ENCODE results near the gene EGLN3.

EGLN3 gene

DNA sequence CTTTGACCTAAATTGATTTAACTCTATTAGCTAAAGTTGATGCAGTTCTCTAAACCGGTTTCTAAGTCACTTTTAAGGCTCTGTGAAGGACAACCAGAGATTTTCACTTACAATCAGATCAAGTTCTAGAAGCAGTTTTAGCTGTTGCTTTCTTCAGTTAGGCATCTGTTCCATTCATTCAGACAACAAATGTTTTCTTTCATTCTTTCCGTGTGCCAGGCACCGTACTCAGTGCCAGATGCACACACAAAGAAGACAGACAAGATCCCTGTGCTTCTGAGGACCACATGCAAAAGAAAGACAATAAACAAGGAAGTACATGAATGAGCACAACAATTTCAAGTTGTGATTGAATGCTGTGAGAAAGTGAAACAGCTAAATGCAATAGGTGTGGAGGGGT is 11.1 kb upstream of the EGLN3 start:
- DNase-seq (ENCODE audit: low read depth, low spot score): no peak

DNA sequence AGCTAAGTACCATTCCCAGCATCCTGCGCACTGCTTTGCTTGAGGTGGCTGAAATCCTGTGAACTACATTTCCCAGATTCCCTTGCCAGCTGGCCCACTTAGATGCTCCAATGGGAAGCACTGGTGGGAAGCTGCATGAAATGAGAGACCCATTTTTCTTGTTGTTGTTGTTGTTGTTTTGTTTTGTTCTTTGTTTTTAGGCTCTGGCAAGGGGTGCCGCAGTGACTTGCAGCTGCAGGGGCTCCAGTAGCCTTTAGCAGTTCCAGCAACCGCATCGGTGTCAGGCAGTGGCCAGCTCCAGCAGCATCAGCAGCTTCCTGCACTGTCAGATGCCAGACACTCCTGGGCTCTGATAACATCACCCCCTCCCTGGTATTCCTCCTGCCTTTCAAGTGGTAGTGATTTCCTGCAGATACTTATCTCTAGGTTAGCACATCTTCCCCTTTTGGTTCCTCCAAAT is 8.8 kb upstream of the EGLN3 start:
- peak; percentile 79 for DNase-seq (ENCODE audit: low read depth, low spot score)

DNA sequence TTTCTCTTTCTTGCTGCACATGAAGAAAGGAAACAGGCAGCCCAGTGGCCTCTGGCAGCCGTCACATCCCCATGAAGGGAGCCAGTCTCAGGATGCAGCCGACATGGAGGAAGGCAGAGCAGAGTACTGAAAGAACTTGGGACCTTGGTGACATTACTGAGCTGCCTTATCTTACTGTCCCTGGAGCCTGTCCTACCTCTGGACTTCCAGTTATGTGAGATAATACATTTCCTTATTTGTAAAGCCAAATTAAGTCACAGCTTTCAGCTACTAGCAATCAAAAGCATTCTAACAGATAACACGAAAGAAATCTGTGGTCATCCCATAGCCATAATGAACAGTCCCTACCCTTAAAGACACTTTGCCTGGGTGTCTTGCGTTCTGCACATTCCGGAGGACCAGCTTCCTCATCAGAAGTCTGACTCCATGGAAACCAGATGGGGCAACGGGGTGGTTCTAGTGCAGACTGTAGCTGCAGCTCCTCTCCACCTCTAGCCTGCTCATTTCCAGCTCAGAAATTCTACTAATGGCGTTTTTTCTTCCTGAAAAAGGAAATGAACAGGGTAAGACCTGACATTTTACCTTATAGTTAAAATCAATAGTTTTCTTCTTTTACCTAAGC is 7.8 kb upstream of the EGLN3 start:
- DNase-seq (ENCODE audit: low read depth, low spot score): no peak

- no peak for DNase-seq (ENCODE audit: low read depth, low spot score)
These were observed 7.1 kb upstream of the EGLN3 start for GRCh38 chr14:33957993-33958392.

DNA sequence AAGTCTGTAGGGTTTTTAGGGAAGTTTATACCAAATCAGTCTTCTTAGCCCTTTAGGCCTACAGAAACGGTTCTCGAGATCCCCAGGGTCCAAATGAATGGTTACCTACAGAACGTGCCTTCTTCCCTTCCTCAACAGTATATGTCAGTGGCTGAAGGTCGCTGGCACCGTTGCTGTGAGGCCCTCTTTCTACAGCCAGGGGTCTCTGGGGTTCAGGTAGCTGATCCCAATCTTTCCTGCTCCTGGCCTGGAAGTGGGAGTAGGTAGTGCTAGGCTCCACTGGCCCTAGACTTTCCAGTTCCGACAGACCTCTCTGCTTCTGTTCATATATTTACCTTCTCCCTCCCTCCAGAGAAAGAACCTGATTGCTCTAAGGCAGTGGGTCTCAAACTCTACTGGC is 6.4 kb upstream of the EGLN3 start:
- no peak for DNase-seq (ENCODE audit: low read depth, low spot score)

GRCh38 chr14:33956640-33957039 is 5.8 kb upstream of the EGLN3 start:
- DNase-seq (ENCODE audit: low read depth, low spot score): no peak

- no peak for DNase-seq (ENCODE audit: low read depth, low spot score)
These were observed 3.2 kb upstream of the EGLN3 start for GRCh38 chr14:33954016-33954598.

DNA sequence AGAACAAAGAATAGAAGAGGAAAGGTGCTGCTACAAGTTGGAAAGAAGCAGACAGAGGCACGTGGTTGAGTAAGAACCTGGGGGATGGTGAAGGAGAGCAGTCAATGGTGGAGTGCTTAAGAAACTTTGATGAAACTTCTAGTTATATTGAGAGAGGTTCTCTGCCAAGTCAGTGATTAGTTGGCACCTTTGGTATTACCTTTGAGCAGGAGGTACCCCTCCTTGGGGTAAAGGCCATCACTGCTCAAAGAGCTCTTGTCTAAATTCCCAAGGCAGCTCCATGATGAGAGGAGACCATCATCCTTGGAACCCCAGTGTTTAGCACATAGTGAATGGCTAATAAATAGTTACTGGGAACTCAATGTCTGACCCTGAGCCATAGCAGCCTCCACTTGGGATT is 1.7 kb upstream of the EGLN3 start:
- DNase-seq (ENCODE audit: low read depth, low spot score): no peak

GRCh38 chr14:33951183-33951840 is 438 bp upstream of the EGLN3 start:
- no peak for DNase-seq (ENCODE audit: low read depth, low spot score)

GRCh38 chr14:33949411-33949893 is 1.4 kb downstream of the EGLN3 start:
- no peak for DNase-seq (ENCODE audit: low read depth, low spot score)

- DNase-seq (ENCODE audit: low read depth, low spot score): no peak
These were observed 1.9 kb downstream of the EGLN3 start for GRCh38 chr14:33948869-33949408.

DNA sequence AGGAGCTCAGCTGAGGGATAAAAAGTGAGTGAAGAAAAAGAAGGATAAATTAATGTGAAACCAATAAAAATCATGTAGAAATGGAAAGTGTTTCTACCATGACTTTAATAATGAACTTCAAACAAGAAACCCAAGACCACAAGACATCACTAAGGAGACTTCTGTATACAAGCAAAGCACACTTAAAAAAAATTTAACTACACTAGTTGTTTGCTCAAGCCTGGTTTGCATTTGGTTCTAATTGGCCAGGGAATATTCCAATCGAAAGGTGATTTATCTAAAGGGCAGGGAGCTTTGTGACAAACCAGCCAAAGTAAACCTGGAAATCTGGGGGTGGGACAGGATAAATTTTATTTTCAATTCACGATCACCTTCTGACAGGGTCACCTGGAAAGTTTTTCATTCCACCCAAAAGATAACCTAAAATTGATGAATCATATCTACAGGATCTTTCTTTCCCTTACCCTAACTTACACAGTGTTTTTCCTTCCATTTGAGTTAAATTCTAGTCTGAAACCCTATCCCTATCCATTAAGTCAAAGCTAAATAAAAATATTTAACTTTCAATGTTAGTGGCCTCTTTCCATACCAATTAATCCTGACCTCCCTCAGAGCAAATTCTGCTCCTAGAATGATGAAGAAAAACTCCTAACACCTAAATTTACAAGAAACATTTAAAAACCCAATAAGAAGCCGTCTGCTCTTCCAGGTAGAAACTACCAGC is 2.6 kb downstream of the EGLN3 start:
- no peak for DNase-seq (ENCODE audit: low read depth, low spot score)

GRCh38 chr14:33946679-33947476 is 4.0 kb downstream of the EGLN3 start:
- no peak for DNase-seq (ENCODE audit: low read depth, low spot score)

- DNase-seq (ENCODE audit: low read depth, low spot score): no peak
These were observed 5.4 kb downstream of the EGLN3 start for GRCh38 chr14:33945210-33946088.

DNA sequence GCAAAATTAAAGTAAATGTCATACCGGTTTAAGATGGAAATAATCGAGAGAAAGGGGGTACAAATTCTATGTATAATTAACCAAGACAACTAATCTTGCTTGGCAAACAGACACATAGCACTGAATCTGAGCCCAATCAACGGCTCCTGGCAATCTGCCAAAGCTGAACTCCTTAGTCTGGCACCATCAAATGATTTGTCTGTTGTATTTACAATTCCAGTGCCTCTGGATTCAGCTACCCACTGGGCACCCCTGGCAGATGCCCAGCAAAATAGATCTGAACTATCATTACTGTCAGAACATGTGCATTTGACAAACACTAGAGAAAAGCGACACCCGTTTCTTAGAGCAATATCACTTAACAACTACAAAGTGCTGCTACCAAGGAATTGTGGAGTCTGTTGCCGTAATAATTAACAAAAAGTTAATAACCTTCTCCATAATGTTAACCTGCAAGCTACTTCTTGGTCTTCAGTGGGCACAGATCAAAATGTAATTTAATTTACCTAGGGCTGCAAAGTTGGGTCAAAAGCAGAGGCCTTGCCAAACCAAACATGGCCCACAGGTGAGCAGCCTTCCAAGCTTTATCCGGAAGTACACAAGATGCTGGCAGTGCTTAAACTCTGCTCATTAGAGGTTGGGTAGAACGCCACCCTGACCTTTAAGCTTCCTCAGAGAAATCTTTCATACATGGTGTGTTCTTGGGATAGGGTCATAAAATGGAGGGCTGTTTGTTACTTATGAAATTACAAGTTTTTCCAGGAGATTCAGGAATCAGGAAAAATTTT is 7.6 kb downstream of the EGLN3 start:
- no peak for DNase-seq (ENCODE audit: low read depth, low spot score)

DNA sequence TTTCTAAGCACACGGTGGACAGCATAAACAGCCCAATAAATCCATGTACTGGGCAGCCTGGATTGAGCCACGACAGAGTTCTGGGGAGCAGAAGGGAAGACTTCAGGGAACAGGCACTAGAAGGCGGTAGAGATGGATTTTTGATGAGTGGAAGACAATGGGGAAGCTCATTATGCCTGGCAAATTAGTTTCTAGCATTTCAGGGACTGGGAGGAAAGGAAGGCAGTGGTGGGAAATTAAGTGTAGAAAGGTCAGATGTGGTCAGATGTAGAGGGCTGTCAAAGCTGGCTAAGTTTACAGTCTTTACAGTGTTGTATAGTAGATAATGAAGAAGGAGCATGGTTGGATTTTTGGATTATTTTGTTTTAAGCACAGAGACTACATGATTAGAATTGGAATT is 9.2 kb downstream of the EGLN3 start:
- DNase-seq (ENCODE audit: low read depth, low spot score): no peak

DNA sequence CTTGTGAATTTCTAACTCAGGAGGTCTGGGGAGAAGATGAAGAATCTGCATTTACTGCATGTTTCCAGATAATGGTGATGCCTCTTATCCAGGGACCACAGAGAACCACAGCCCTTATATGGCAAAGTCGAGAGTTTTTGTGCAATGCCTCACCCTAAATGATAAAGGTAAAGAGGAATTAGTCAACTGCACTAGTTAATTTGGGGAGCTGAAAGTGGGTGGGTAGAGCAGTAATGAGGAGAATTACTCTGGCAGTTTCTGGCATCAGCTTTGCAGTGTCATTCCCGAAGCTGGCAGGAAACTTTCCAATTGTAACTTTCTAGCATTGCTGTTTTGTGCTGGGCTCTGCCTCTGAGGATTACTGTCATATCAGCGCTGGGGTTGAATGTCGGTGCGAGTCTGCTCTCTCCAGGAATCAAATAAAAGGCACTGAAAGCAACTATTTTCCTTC is 10.3 kb downstream of the EGLN3 start:
- DNase-seq (ENCODE audit: low read depth, low spot score): no peak

GRCh38 chr14:33938131-33938949 is 12.5 kb downstream of the EGLN3 start:
- DNase-seq (ENCODE audit: low read depth, low spot score): peak; percentile 81

DNA sequence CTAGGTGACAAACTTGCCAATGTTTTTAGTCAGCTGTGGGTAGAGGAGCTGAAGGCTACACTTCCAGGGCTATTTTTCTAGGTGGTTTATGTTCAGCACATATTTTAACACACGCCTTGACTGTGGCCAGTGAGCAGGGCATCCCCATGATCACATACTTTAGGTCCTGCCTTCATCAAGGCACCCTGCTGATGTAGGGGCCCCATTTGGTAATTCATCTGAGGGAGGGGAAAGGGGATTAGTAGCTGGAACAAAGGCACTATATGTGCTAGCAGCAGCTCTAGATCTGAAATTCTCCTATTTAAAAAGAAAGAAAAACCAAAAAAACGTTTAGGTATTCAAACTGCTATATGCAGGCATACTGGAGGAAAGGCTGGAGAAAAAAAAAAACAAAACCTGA is 14.5 kb downstream of the EGLN3 start:
- no peak for DNase-seq (ENCODE audit: low read depth, low spot score)
